ENCODE data around the gene ATP2B2.

The ATP2B2 gene

DNA sequence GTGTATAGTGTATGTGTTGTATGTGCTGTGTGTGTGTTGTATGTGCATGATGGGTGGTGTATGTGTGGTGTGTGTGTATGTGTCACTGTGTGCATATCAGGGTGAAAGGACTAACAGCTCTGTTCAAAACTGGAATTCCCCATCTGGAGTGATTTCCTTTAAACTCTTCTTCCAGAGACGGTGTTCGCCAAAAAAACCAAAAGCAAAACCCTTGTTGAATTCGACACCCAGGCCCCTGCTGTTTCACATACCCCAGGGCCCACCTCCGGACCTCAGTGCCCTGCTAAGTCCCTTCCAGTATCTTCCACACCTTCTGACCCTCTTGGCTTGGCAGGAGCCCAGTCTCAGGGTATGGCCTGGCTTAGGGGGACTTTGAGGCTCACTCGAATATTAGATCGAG lies 139.6 kb downstream of the ATP2B2 start:
- no peaks in the 10 kb centered on the region for H3K36me3 ChIP-seq (ENCODE audit: low read depth)
- H3K9me3 ChIP-seq (ENCODE audit: severe bottlenecking) = no peaks in the 10 kb centered on the region
- no peaks in the 10 kb centered on the region for H3K27me3 ChIP-seq (ENCODE audit: insufficient read depth, poor library complexity, severe bottlenecking)
- peaks cover 9% of the 10 kb centered on the region for H3K4me1 ChIP-seq (ENCODE audit: insufficient read depth, poor library complexity, severe bottlenecking)
- ATAC-seq (ENCODE audit: low read depth) = no peak
- TF ChIP-seq, protein P1, sequence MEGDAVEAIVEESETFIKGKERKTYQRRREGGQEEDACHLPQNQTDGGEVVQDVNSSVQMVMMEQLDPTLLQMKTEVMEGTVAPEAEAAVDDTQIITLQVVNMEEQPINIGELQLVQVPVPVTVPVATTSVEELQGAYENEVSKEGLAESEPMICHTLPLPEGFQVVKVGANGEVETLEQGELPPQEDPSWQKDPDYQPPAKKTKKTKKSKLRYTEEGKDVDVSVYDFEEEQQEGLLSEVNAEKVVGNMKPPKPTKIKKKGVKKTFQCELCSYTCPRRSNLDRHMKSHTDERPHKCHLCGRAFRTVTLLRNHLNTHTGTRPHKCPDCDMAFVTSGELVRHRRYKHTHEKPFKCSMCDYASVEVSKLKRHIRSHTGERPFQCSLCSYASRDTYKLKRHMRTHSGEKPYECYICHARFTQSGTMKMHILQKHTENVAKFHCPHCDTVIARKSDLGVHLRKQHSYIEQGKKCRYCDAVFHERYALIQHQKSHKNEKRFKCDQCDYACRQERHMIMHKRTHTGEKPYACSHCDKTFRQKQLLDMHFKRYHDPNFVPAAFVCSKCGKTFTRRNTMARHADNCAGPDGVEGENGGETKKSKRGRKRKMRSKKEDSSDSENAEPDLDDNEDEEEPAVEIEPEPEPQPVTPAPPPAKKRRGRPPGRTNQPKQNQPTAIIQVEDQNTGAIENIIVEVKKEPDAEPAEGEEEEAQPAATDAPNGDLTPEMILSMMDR (IDR thresholded peaks at IDR 0.05; ENCODE audit: poor library complexity, severe bottlenecking) = no peak
- DNase-seq (ENCODE audit: low spot score) = no peak
- peak overlapping the region; percentile 55 for H3K27ac ChIP-seq (ENCODE audit: poor library complexity, severe bottlenecking)
- no peak overlapping the region for H3K4me3 ChIP-seq (ENCODE audit: severe bottlenecking)

DNA sequence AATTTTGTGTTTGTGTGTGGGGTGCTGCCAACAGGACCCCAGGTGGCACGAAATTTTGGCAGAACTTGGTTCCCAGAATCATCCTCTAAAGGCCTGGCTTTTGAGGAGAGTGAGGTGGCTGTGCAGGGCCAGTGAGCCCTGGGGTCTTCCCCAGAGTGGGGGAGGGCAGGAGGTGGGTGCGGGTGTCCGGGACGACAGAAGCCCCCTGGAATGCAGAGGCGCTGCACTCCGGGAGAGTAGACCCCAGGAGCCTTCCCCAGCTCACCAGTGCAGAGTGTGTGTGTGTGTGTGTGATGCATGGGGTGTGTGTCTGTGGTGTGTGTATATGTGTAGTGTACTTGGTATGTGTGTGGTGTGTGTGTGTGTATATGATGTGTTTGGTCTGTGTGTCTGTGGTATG lies 140.1 kb downstream of the ATP2B2 start:
- DNase-seq (ENCODE audit: low spot score) (no peak), ATAC-seq (ENCODE audit: low read depth) (no peak)
- H3K27me3 ChIP-seq (ENCODE audit: insufficient read depth, poor library complexity, severe bottlenecking) = no peaks in the 10 kb centered on the region
- H3K4me3 ChIP-seq (ENCODE audit: severe bottlenecking) = no peak overlapping the region
- no peak overlapping the region for H3K27ac ChIP-seq (ENCODE audit: poor library complexity, severe bottlenecking)
- H3K4me1 ChIP-seq (ENCODE audit: insufficient read depth, poor library complexity, severe bottlenecking) = peaks cover 9% of the 10 kb centered on the region
- H3K36me3 ChIP-seq (ENCODE audit: low read depth) = no peaks in the 10 kb centered on the region
- no peaks in the 10 kb centered on the region for H3K9me3 ChIP-seq (ENCODE audit: severe bottlenecking)
- TF ChIP-seq, protein P1 (IDR thresholded peaks at IDR 0.05; ENCODE audit: poor library complexity, severe bottlenecking) = no peak

DNA sequence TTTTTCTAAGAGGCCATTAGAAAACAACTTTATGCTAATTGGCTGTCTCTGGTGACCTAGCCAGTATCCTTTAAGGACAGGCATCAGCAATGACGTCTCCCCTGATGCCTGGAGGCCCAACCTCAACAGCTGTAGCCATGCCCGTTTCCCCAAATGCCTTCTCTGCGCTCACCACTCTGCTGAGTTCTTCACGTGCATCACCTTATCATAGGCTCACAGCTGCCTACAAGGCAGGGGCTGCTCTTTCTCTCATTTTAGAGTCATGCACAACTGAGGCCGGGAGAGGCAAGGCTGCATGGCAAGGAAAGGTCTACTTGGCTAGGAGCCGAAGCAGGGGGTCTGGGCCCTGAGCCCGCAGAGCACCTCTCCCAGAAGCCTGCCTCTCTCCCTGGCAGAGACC lies 140.6 kb downstream of the ATP2B2 start:
- H3K36me3 ChIP-seq (ENCODE audit: low read depth) = no peaks in the 10 kb centered on the region
- no peak overlapping the region for H3K27ac ChIP-seq (ENCODE audit: poor library complexity, severe bottlenecking)
- H3K4me1 ChIP-seq (ENCODE audit: insufficient read depth, poor library complexity, severe bottlenecking) = peaks cover 9% of the 10 kb centered on the region
- no peak for ATAC-seq (ENCODE audit: low read depth)
- H3K27me3 ChIP-seq (ENCODE audit: insufficient read depth, poor library complexity, severe bottlenecking) = no peaks in the 10 kb centered on the region
- DNase-seq (ENCODE audit: low spot score) = no peak
- H3K9me3 ChIP-seq (ENCODE audit: severe bottlenecking) = no peaks in the 10 kb centered on the region
- no peak overlapping the region for H3K4me3 ChIP-seq (ENCODE audit: severe bottlenecking)
- TF ChIP-seq, protein P1 (IDR thresholded peaks at IDR 0.05; ENCODE audit: poor library complexity, severe bottlenecking) = no peak

DNA sequence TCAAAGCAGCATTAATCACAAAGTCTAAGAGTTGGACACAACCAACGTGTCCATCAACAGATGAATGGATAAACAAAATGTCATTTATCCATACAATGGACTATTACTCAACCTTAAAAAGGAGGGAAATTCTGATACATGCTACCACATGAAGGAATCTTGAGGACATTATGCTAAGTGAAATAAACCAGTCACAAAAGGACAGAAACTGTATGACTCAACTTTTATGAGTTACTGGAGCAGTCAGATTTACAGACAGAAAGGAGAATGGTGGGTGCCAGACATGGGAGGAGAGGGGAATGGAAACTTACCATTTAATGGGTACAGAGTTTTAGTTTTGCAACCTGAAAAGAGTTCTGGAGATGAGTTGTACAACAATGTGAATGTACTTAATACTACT lies 141.5 kb downstream of the ATP2B2 start:
- H3K4me3 ChIP-seq (ENCODE audit: severe bottlenecking) = no peak overlapping the region
- no peak overlapping the region for H3K27ac ChIP-seq (ENCODE audit: poor library complexity, severe bottlenecking)
- no peaks in the 10 kb centered on the region for H3K36me3 ChIP-seq (ENCODE audit: low read depth)
- H3K4me1 ChIP-seq (ENCODE audit: insufficient read depth, poor library complexity, severe bottlenecking) = peaks cover 9% of the 10 kb centered on the region
- H3K27me3 ChIP-seq (ENCODE audit: insufficient read depth, poor library complexity, severe bottlenecking) = no peaks in the 10 kb centered on the region
- DNase-seq (ENCODE audit: low spot score) (no peak), ATAC-seq (ENCODE audit: low read depth) (no peak)
- TF ChIP-seq, protein P1 (IDR thresholded peaks at IDR 0.05; ENCODE audit: poor library complexity, severe bottlenecking) = no peak
- H3K9me3 ChIP-seq (ENCODE audit: severe bottlenecking) = no peaks in the 10 kb centered on the region

DNA sequence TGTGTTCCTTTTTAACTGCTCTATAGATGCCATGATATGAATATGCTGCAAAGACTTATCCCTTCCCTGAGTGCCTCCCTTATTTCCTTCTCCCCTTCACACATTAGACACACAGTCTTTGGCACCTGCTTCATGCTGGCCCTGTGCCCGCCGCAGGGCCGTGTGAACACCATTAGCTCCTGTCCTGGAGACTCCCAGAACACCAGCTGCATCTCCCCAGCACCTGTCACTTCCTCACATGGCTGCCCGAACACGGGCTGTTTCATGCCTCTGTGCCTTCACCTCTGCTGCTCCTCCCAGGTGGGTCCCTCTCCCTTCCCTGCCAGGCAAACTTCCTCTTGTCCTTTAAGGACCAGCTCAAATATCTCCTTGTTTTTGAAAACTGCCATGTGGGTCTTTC lies 144.0 kb downstream of the ATP2B2 start:
- no peak overlapping the region for H3K4me3 ChIP-seq (ENCODE audit: severe bottlenecking)
- TF ChIP-seq, protein P1 (IDR thresholded peaks at IDR 0.05; ENCODE audit: poor library complexity, severe bottlenecking) = no peak
- DNase-seq (ENCODE audit: low spot score) (no peak), ATAC-seq (ENCODE audit: low read depth) (no peak)
- no peaks in the 10 kb centered on the region for H3K9me3 ChIP-seq (ENCODE audit: severe bottlenecking)
- no peaks in the 10 kb centered on the region for H3K27me3 ChIP-seq (ENCODE audit: insufficient read depth, poor library complexity, severe bottlenecking)
- no peaks in the 10 kb centered on the region for H3K36me3 ChIP-seq (ENCODE audit: low read depth)
- no peak overlapping the region for H3K27ac ChIP-seq (ENCODE audit: poor library complexity, severe bottlenecking)
- peaks cover 19% of the 10 kb centered on the region for H3K4me1 ChIP-seq (ENCODE audit: insufficient read depth, poor library complexity, severe bottlenecking)

All from RWPE2 (cell line).